ENCODE results near the gene TBX18. TPM values are rescaled to one million over a fixed set of nuclear protein-coding genes. Genes with fewer than 3 reads are reported as not detected.

TBX18 gene
- total RNA-seq, 1 donor from 2014 or later, result 81.0 TPM

- H3K4me3 ChIP-seq, result no peak overlapping the region
- peak overlapping the region; percentile 9 to 28 for H3K27ac ChIP-seq
- peaks cover 3 to 18% of the 10 kb centered on the region in 2 donors for H3K4me1 ChIP-seq
- intact Hi-C loops (cut with DNase I), result no loop called here
- H3K9me3 ChIP-seq, result no peaks in the 10 kb centered on the region
- no peaks in the 10 kb centered on the region for H3K27me3 ChIP-seq
- no peak for DNase-seq (ENCODE audit: low spot score in 2 of 2)
- TF ChIP-seq, protein P1, sequence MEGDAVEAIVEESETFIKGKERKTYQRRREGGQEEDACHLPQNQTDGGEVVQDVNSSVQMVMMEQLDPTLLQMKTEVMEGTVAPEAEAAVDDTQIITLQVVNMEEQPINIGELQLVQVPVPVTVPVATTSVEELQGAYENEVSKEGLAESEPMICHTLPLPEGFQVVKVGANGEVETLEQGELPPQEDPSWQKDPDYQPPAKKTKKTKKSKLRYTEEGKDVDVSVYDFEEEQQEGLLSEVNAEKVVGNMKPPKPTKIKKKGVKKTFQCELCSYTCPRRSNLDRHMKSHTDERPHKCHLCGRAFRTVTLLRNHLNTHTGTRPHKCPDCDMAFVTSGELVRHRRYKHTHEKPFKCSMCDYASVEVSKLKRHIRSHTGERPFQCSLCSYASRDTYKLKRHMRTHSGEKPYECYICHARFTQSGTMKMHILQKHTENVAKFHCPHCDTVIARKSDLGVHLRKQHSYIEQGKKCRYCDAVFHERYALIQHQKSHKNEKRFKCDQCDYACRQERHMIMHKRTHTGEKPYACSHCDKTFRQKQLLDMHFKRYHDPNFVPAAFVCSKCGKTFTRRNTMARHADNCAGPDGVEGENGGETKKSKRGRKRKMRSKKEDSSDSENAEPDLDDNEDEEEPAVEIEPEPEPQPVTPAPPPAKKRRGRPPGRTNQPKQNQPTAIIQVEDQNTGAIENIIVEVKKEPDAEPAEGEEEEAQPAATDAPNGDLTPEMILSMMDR (IDR thresholded peaks at IDR 0.05), result no peak
- peaks cover 8 to 18% of the 10 kb centered on the region in 2 donors for H3K36me3 ChIP-seq
These were observed 55.3 kb downstream of the TBX18 start for GRCh38 chr6:84709121-84709520.

DNA sequence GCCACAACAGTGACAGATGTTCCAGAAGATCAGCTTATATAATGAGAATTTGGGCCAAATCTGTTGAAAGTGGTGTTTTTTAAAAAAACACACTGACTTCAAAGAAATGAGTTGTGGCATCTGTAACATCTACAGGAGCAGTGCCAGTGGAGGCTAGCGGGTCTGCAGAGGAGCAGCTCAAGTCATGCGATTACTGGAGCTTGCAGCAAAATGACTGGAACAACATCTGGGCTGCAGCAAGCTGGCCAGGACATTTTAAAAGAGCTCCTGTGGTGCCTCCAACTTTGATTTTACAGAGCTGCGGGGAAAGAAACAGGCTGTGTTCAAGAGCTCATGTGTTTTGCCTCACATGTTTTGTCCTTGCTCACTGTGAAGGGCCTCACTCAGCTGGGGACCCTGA, 57.2 kb downstream of the TBX18 start:
- H3K27ac ChIP-seq, result peak overlapping the region; percentile 14 to 34
- H3K4me1 ChIP-seq, result peaks cover 3 to 18% of the 10 kb centered on the region in 2 donors
- DNase-seq (ENCODE audit: low spot score in 2 of 2), result no peak
- intact Hi-C loops (cut with DNase I), result loop anchor here (2.0 kb wide), 1 partner anchor 18 kb away; no protein-coding TSS in a partner anchor
- TF ChIP-seq, protein P1 (IDR thresholded peaks at IDR 0.05), result no peak
- peaks cover 0 to 6% of the 10 kb centered on the region in 2 donors for H3K9me3 ChIP-seq
- peaks cover 0 to 7% of the 10 kb centered on the region in 2 donors for H3K36me3 ChIP-seq
- H3K4me3 ChIP-seq, result no peak overlapping the region
- H3K27me3 ChIP-seq, result no peaks in the 10 kb centered on the region

DNA sequence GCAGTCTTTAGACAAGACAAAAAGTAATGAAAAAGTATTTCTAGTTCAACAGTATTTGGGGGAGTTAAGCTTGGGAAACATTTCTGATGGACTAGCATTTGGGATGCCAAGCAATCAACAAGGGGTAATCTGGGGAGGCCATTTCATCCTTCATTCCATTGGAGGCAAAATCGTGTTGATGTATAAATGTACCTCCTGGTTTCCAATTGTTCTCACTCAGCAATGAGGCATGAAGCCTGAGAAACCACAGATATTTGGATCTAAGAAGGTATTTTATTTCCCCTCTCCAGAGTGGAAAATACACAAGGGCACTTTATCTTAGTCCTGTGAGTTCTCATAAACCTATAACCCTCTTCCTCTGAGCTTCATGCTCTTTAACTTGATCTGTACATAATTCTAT, 68.2 kb downstream of the TBX18 start:
- H3K36me3 ChIP-seq, result no peaks in the 10 kb centered on the region
- no peaks in the 10 kb centered on the region for H3K9me3 ChIP-seq
- intact Hi-C loops (cut with DNase I), result no loop called here
- H3K27me3 ChIP-seq, result no peaks in the 10 kb centered on the region
- H3K4me3 ChIP-seq, result no peak overlapping the region
- peaks cover 0 to 2% of the 10 kb centered on the region in 2 donors for H3K4me1 ChIP-seq
- no peak overlapping the region for H3K27ac ChIP-seq
- DNase-seq (ENCODE audit: low spot score in 2 of 2), result no peak
- TF ChIP-seq, protein P1 (IDR thresholded peaks at IDR 0.05), result no peak

- Histone ChIP-seq H3K4me1 (peaks cover 0 to 20% of the 10 kb centered on the region in 2 donors), H3K36me3 (no peaks in the 10 kb centered on the region), H3K27ac (no peak overlapping the region), H3K4me3 (no peak overlapping the region), H3K9me3 (no peaks in the 10 kb centered on the region), H3K27me3 (no peaks in the 10 kb centered on the region)
- intact Hi-C loops (cut with DNase I), result no loop called here
- DNase-seq (ENCODE audit: low spot score in 2 of 2), result no peak
- TF ChIP-seq, protein P1 (IDR thresholded peaks at IDR 0.05), result no peak
These were observed 72.3 kb downstream of the TBX18 start for GRCh38 chr6:84691978-84692623.

DNA sequence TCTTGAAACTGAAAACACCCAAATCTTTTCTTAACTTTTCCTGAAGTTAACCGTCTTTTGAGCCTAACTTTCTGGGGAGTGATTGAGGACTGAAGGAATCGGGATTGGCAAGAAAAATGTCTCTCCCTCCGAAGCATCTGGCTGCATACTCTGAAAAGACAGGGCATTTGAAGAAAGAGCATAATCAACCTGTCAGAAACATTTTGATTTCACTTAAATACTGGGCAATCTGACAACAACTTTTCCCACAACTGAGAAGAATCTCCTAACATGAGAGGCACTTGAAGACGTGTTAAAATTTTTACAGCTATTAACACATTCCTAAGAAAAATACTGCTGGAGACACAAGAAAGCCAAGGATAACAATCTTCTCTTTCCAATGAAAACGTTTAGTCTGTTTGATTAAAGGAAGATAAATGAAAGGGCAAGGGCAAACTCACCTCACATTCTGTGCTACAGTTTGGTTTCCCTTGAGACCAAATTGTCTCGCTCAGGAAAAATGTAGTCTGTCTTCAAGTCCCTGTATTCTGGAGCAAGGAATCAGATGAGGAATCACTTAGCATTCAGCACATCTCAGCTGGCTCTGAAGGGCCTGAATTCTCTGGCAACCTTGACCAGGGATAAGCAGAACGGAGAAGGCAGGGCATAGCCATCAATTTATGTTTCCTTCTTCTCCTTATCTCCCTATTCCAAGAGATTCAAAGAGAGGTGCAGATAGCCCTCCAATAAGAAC, 76.1 kb downstream of the TBX18 start:
- Histone ChIP-seq H3K27ac (peak overlapping the region; percentile 84 to 86), H3K4me3 (peak overlapping the region in 1 of 2 donors; percentile 30), H3K9me3 (no peaks in the 10 kb centered on the region), H3K4me1 (peaks cover 0 to 29% of the 10 kb centered on the region in 2 donors), H3K27me3 (no peaks in the 10 kb centered on the region), H3K36me3 (no peaks in the 10 kb centered on the region)
- intact Hi-C loops (cut with DNase I), result loop anchor here (2.0 to 5.0 kb wide), 4 partner anchors 18 to 261 kb away; partner anchors contain the start of gene TBX18
- no peak for DNase-seq (ENCODE audit: low spot score in 2 of 2)
- TF ChIP-seq, protein P1 (IDR thresholded peaks at IDR 0.05), result no peak

All from ascending aorta (tissue), 2 donors.